Body of pancreas (tissue), 4 donors: ENCODE data around the gene TDP1.

Source experiments
- POLR2A ChIP-seq, 3 donors: fragments of 450-650 bp; IDR thresholded peaks; one replicate each; pipeline ENCODE4 v1.6.1; 2016; ENCODE audit warnings: antibody characterized with exemption in 3 of 3, mild to moderate bottlenecking in 2 of 3
- TF ChIP-seq, protein P1 (sequence below), 7 experiments: fragments of 450-650 bp in 4 of 7; fragments of 200-600 bp in 3 of 7; sonication (generic) in 3 of 7; IDR thresholded peaks; one replicate each; pipeline ENCODE4 v1.5.1; 2016 to 2019; ENCODE audit warnings: antibody characterized with exemption in 7 of 7

DNA sequence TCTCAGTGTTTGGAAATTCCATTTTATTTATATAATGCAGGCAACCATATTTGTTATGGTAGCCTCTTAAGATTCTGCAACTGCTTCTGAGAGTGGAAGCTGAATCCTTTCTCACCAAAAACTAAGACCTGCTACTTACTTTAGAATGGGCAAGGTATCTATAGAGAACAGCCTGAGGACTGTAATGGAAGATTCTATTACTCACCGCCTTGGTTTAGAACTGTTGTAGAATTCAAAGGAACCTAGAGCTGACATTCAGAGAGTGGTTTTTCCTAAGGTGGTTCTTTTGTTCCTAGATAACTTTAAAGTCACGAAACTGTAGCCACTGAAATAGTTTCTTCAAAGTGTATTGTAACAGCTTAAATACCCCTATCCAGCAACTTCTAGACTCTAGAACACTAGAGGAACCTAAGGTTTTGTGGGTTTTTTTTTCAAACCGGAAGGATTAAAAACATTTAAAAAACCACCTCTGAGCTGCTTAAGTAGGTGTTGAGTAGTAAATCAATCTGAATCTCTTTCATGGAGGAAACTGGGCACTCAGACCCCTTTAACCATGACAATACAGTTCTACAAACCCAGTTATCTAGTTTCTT lies 4.2 kb downstream of the TDP1 start:
- TF ChIP-seq, protein P1, sequence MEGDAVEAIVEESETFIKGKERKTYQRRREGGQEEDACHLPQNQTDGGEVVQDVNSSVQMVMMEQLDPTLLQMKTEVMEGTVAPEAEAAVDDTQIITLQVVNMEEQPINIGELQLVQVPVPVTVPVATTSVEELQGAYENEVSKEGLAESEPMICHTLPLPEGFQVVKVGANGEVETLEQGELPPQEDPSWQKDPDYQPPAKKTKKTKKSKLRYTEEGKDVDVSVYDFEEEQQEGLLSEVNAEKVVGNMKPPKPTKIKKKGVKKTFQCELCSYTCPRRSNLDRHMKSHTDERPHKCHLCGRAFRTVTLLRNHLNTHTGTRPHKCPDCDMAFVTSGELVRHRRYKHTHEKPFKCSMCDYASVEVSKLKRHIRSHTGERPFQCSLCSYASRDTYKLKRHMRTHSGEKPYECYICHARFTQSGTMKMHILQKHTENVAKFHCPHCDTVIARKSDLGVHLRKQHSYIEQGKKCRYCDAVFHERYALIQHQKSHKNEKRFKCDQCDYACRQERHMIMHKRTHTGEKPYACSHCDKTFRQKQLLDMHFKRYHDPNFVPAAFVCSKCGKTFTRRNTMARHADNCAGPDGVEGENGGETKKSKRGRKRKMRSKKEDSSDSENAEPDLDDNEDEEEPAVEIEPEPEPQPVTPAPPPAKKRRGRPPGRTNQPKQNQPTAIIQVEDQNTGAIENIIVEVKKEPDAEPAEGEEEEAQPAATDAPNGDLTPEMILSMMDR (IDR thresholded peaks at IDR 0.05): no peak
- no peak for TF ChIP-seq POLR2A (IDR thresholded peaks at IDR 0.05)
